ENCODE data around the gene CLDN4. TPM values are rescaled to one million over a fixed set of nuclear protein-coding genes. Genes with fewer than 3 reads are reported as not detected.

CLDN4 gene
- total RNA-seq, 1 experiment from 2014 or later, result 15.6 TPM

GRCh38 chr7:73870041-73870492, 39.3 kb downstream of the CLDN4 start:
- Histone ChIP-seq H3K4me2 (ENCODE audit: insufficient read depth, insufficient read length, low read length) (no peak overlapping the region), H3K23me2 (ENCODE audit: insufficient read length, low read depth, low read length, poor library complexity, severe bottlenecking) (no peaks in the 10 kb centered on the region), H3K18ac (ENCODE audit: insufficient read length, low read depth, low read length) (no peak overlapping the region), H2BK15ac (ENCODE audit: low read depth, low read length) (no peak overlapping the region), H3K9me3 (ENCODE audit: control insufficient read depth, low read depth, low read length) (no peaks in the 10 kb centered on the region), H2AFZ (ENCODE audit: low read length) (no peak overlapping the region), H4K91ac (ENCODE audit: insufficient read length, low read depth, low read length) (no peak overlapping the region), H3K27me3 (ENCODE audit: insufficient read depth, low read length) (no peaks in the 10 kb centered on the region), H3K79me1 (ENCODE audit: insufficient read depth, low read depth, low read length, poor library complexity, severe bottlenecking) (no peaks in the 10 kb centered on the region), H3K23ac (ENCODE audit: insufficient read length, low read depth, low read length) (no peak overlapping the region), H4K5ac (ENCODE audit: insufficient read length, low read depth, low read length) (no peak overlapping the region), H4K8ac (replicated peaks; ENCODE audit: insufficient read length, low read depth, low read length) (no peak overlapping the region), H3K27ac (ENCODE audit: insufficient read length, low read depth, low read length) (no peak overlapping the region), H2BK12ac (ENCODE audit: insufficient read length, low read depth, low read length) (no peak overlapping the region), H2BK5ac (ENCODE audit: insufficient read length, low read length) (no peak overlapping the region), H2BK20ac (ENCODE audit: low read depth, low read length, poor library complexity, severe bottlenecking) (no peak overlapping the region), H3K56ac (ENCODE audit: insufficient read length, low read depth, low read length) (no peak overlapping the region), H4K20me1 (ENCODE audit: control insufficient read depth, insufficient read depth, insufficient read length) (no peaks in the 10 kb centered on the region), H3K79me2 (ENCODE audit: insufficient read depth, low read length) (no peaks in the 10 kb centered on the region), H3K9ac (ENCODE audit: extremely low read depth, insufficient read length, low read length) (no peak overlapping the region), H3K4ac (ENCODE audit: low read depth, low read length) (no peak overlapping the region), H3K14ac (ENCODE audit: insufficient read depth, low read length) (peak overlapping the region; percentile 25; the same call in 1 of the 2 replicates), H3T11ph (ENCODE audit: low read length) (no peak overlapping the region), H2BK120ac (ENCODE audit: low read depth, low read length, poor library complexity, severe bottlenecking) (no peak overlapping the region), H3K4me1 (ENCODE audit: insufficient read depth, low read length) (no peaks in the 10 kb centered on the region; the same call in 1 of the 2 replicates), H2AK5ac (ENCODE audit: insufficient read length, low read length) (no peak overlapping the region)
- Mint-ChIP-seq H3K36me3 (ENCODE audit: insufficient read depth in 1 of 3, low read depth in 3 of 3) (no peaks in the 10 kb centered on the region), H3K4me1 (peaks cover 6 to 19% of the 10 kb centered on the region in 2 experiments), H3K27ac (peak overlapping the region in 1 of 3 experiments; percentile 97; a peak in 3 of 7 replicates), H3K27me3 (ENCODE audit: low read depth) (peaks cover 2% of the 10 kb centered on the region; the same call in 1 of the 2 replicates), H3K4me3 (peak overlapping the region in 1 of 2 experiments; percentile 44; a peak in 2 of 5 replicates), H3K9me3 (no peaks in the 10 kb centered on the region; a peak in 1 of 5 replicates)
- no CpG with 5 or more reads among the region's 15 CpGs for WGBS (ENCODE audit: extremely low coverage, insufficient read length, low lambda C conversion rate)
- peak; percentile 41 for DNase-seq
- TF ChIP-seq, protein P1, sequence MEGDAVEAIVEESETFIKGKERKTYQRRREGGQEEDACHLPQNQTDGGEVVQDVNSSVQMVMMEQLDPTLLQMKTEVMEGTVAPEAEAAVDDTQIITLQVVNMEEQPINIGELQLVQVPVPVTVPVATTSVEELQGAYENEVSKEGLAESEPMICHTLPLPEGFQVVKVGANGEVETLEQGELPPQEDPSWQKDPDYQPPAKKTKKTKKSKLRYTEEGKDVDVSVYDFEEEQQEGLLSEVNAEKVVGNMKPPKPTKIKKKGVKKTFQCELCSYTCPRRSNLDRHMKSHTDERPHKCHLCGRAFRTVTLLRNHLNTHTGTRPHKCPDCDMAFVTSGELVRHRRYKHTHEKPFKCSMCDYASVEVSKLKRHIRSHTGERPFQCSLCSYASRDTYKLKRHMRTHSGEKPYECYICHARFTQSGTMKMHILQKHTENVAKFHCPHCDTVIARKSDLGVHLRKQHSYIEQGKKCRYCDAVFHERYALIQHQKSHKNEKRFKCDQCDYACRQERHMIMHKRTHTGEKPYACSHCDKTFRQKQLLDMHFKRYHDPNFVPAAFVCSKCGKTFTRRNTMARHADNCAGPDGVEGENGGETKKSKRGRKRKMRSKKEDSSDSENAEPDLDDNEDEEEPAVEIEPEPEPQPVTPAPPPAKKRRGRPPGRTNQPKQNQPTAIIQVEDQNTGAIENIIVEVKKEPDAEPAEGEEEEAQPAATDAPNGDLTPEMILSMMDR (conservative IDR thresholded peaks at IDR 0.05), result no peak
